PC-9 (cell line): ENCODE measurements around the gene ARHGEF1. TPM values are rescaled to one million over a fixed set of nuclear protein-coding genes. Genes with fewer than 3 reads are reported as not detected.

Source experiments
- BruUV-seq: library from RNA; stranded (reverse); fragments of 400-500 nt; replicated peaks from 2 replicates; lab custom pipeline; 2021; lab: Mats Ljungman, UMichigan
- CTCF ChIA-PET: fragments of 300-600 bp; sonication (Branson Sonifier 250); formaldehyde crosslinking; loops from one replicate; lab custom pipeline; 2022; ENCODE audit warnings: antibody characterized with exemption; lab: Charles Lee
- POLR2A ChIA-PET: fragments of 300-600 bp; sonication (Branson Sonifier 250); formaldehyde crosslinking; loops from one replicate; lab custom pipeline; 2022; ENCODE audit warnings: antibody characterized with exemption; ENCODE audit not compliant: unreplicated experiment; lab: Charles Lee
- DNase-seq, 2 experiments: peaks; one replicate each; pipeline versions ENCODE4 v3.0.0 to v3.0.0-alpha.2; 2015 to 2022; ENCODE audit warnings: mixed read lengths in 1 of 2
- H2AFZ ChIP-seq: fragments of 200-600 bp; sonication (generic); 2 replicates; pipeline ENCODE4 v1.8.1; 2017; ENCODE audit warnings: antibody characterized with exemption
- H3F3A ChIP-seq: fragments of 200-600 bp; sonication (generic); 2 replicates; pipeline ENCODE4 v1.8.1; 2017; ENCODE audit warnings: antibody characterized with exemption, mild to moderate bottlenecking, low read depth; ENCODE audit not compliant: insufficient read depth
- H3K27ac ChIP-seq: fragments of 200-600 bp; sonication (generic); 2 replicates; pipeline ENCODE4 v1.6.1; 2016; ENCODE audit warnings: mixed run types
- H3K27me3 ChIP-seq: fragments of 200-600 bp; sonication (generic); 2 replicates; pipeline ENCODE4 v1.6.1; 2016; ENCODE audit warnings: low read depth, mixed run types; ENCODE audit not compliant: insufficient read depth
- H3K36me3 ChIP-seq: fragments of 200-600 bp; sonication (generic); 2 replicates; pipeline ENCODE4 v1.6.1; 2016; ENCODE audit warnings: low read depth, mixed run types
- H3K4me1 ChIP-seq: fragments of 200-600 bp; sonication (generic); replicated peaks from 2 replicates; pipeline ENCODE4 v1.6.1; 2016; ENCODE audit warnings: mixed run types; ENCODE audit not compliant: insufficient read depth
- H3K4me2 ChIP-seq: fragments of 200-600 bp; sonication (generic); 2 replicates; pipeline ENCODE4 v1.6.1; 2017; ENCODE audit warnings: mixed run types
- H3K4me3 ChIP-seq: fragments of 200-600 bp; sonication (generic); 2 replicates; pipeline ENCODE4 v1.6.1; 2016; ENCODE audit warnings: mixed run types
- H3K79me2 ChIP-seq: fragments of 200-600 bp; sonication (generic); 2 replicates; pipeline ENCODE4 v1.6.1; 2017; ENCODE audit warnings: low read depth, mixed run types
- H3K9me2 ChIP-seq: fragments of 200-600 bp; sonication (generic); 2 replicates; pipeline ENCODE4 v1.8.1; 2017; ENCODE audit warnings: mild to moderate bottlenecking; ENCODE audit not compliant: insufficient read depth
- H3K9me3 ChIP-seq: fragments of 200-600 bp; sonication (generic); 2 replicates; pipeline ENCODE4 v1.8.1; 2016; ENCODE audit warnings: low read depth; ENCODE audit not compliant: insufficient read depth
- H4K20me1 ChIP-seq: fragments of 200-600 bp; sonication (generic); 2 replicates; pipeline ENCODE4 v1.8.1; 2017; ENCODE audit not compliant: insufficient read depth
- CTCF ChIP-seq: fragments of 200-600 bp; sonication (generic); conservative IDR thresholded peaks from 2 replicates; pipeline ENCODE4 v1.6.1; 2017; ENCODE audit warnings: mixed run types, antibody characterized with exemption, mild to moderate bottlenecking, moderate library complexity
- EZH2 ChIP-seq: fragments of 200-600 bp; sonication (generic); IDR thresholded peaks from 2 replicates; pipeline ENCODE4 v1.8.0; 2017; ENCODE audit warnings: antibody characterized with exemption, low read depth
- intact Hi-C: fragments of 100-400 bp; cut with micrococcal nuclease; formaldehyde crosslinking; loops from one replicate; pipeline ENCODE4 v1.10.0; 2022; ENCODE audit not compliant: unreplicated experiment
- total RNA-seq: library from RNA; stranded (reverse); gene quantifications from 2 replicates; pipeline ENCODE4 v1.2.3, GENCODE V29; 2021

Gene ARHGEF1
- total RNA-seq, 1 experiment from 2014 or later: 101 TPM

GRCh38 chr19:41928221-41928683 lies 45.3 kb downstream of the ARHGEF1 start, which contains the start of gene ERFL:
TSS of gene ERFL (minus strand) at chr19:41928449. CDS start at chr19:41912919, 15,530 bp downstream.
- intact Hi-C loops: no loop called here
- no peaks in the 10 kb centered on the region for H3K9me2 ChIP-seq
- POLR2A ChIA-PET: interaction anchor here (0.7 kb wide), 1 partner anchor 565 kb away, joined by 4 read pairs; no protein-coding TSS in a partner anchor
- CTCF ChIA-PET: interaction anchor here (0.5 to 1.0 kb wide), 5 partner anchors 9 to 238 kb away, joined by 3 to 13 read pairs (median 5); no protein-coding TSS in a partner anchor
- H3K79me2 ChIP-seq: no peaks in the 10 kb centered on the region
- peak within 1 kb of the TSS; percentile 59 for H3K4me3 ChIP-seq
- H3K27ac ChIP-seq: no peak within 1 kb of the TSS
- peak within 1 kb of the TSS; percentile 80 for H3K4me2 ChIP-seq
- peaks cover 11% of the 10 kb centered on the region; the same call in 1 of the 2 replicates for H3F3A ChIP-seq
- H3K27me3 ChIP-seq: peaks cover 74% of the 10 kb centered on the region
- H3K9me3 ChIP-seq: no peaks in the 10 kb centered on the region
- BruUV-seq: no TSS peak
- H2AFZ ChIP-seq: peak within 1 kb of the TSS; percentile 68
- no peaks in the 10 kb centered on the region for H4K20me1 ChIP-seq
- no peaks in the 10 kb centered on the region for H3K36me3 ChIP-seq
- DNase-seq: peak in 1 of 2 experiments; percentile 39
- peak; percentile 92; the same call in 1 of the 2 replicates for TF ChIP-seq EZH2
- TF ChIP-seq CTCF: no peak
- H3K4me1 ChIP-seq: peaks cover 9% of the 10 kb centered on the region; the same call in 1 of the 2 replicates

GRCh38 chr19:41928754-41929535 lies 46.0 kb downstream of the ARHGEF1 start:
- ChIA-PET POLR2A (interaction anchor here (0.6 kb wide), 1 partner anchor 147 kb away, joined by 3 read pairs; the partner anchor contains the start of gene ZNF574), CTCF (interaction anchor here (0.5 to 1.0 kb wide), 5 partner anchors 8 to 229 kb away, joined by 3 to 13 read pairs (median 4); no protein-coding TSS in a partner anchor)
- Histone ChIP-seq H3F3A (peaks cover 11% of the 10 kb centered on the region; the same call in 1 of the 2 replicates), H2AFZ (0 out of 2 replicates have a peak overlapping the region, but pooled peaks have one; percentile 68), H3K9me2 (no peaks in the 10 kb centered on the region), H3K27ac (no peak overlapping the region), H3K36me3 (no peaks in the 10 kb centered on the region), H3K9me3 (no peaks in the 10 kb centered on the region), H3K27me3 (peaks cover 77% of the 10 kb centered on the region), H3K79me2 (no peaks in the 10 kb centered on the region), H4K20me1 (no peaks in the 10 kb centered on the region), H3K4me2 (peak overlapping the region; percentile 80), H3K4me3 (peak overlapping the region; percentile 59; the same call in 1 of the 2 replicates), H3K4me1 (peaks cover 9% of the 10 kb centered on the region; the same call in 1 of the 2 replicates)
- TF ChIP-seq EZH2: no peak
- no peak for TF ChIP-seq CTCF
- intact Hi-C loops: no loop called here
- BruUV-seq: no TSS peak
- no peak for DNase-seq

- TF ChIP-seq CTCF (no peak), EZH2 (no peak)
- Histone ChIP-seq H3K27ac (no peak overlapping the region), H3K79me2 (no peaks in the 10 kb centered on the region), H3K9me3 (no peaks in the 10 kb centered on the region), H3K4me2 (no peak overlapping the region), H3K4me1 (peaks cover 9% of the 10 kb centered on the region; the same call in 1 of the 2 replicates), H3K36me3 (no peaks in the 10 kb centered on the region), H2AFZ (no peak overlapping the region), H3K4me3 (no peak overlapping the region), H3K27me3 (peaks cover 70% of the 10 kb centered on the region), H3F3A (peaks cover 10% of the 10 kb centered on the region; the same call in 1 of the 2 replicates), H4K20me1 (no peaks in the 10 kb centered on the region), H3K9me2 (no peaks in the 10 kb centered on the region)
- ChIA-PET CTCF (interaction anchor here (0.6 kb wide), 1 partner anchor 27 kb away, joined by 3 read pairs; no protein-coding TSS in a partner anchor), POLR2A (interaction anchor here (0.6 kb wide), 1 partner anchor 147 kb away, joined by 3 read pairs; the partner anchor contains the start of gene ZNF574)
- DNase-seq: no peak
- no TSS peak for BruUV-seq
- intact Hi-C loops: no loop called here
These were observed 46.6 kb downstream of the ARHGEF1 start for GRCh38 chr19:41929536-41930071.
